Body of pancreas (tissue), 4 donors: Measurements from ENCODE around the gene ATG12.

ENCODE experiments used
- CTCF ChIP-seq, 7 experiments: fragments of 450-650 bp in 4 of 7; fragments of 200-600 bp in 3 of 7; sonication (generic) in 3 of 7; IDR thresholded peaks; one replicate each; pipeline ENCODE4 v1.5.1; 2016 to 2019; ENCODE audit warnings: antibody characterized with exemption in 7 of 7
- POLR2A ChIP-seq, 3 donors: fragments of 450-650 bp; IDR thresholded peaks; one replicate each; pipeline ENCODE4 v1.6.1; 2016; ENCODE audit warnings: antibody characterized with exemption in 3 of 3, mild to moderate bottlenecking in 2 of 3

- TF ChIP-seq CTCF (IDR thresholded peaks at IDR 0.05) (no peak), POLR2A (IDR thresholded peaks at IDR 0.05) (no peak)
Measured at GRCh38 chr5:115857057-115857479, 15.7 kb upstream of the ATG12 start.
